Tibial nerve (tissue), 4 donors: ENCODE results near the gene WNT2. TPM values are rescaled to one million over a fixed set of nuclear protein-coding genes. Genes with fewer than 3 reads are reported as not detected.

Experiments
- DNase-seq, 2 donors: peaks; one replicate each; pipeline ENCODE4 v3.0.0-alpha.2; 2019; ENCODE audit warnings: low spot score in 2 of 2
- H3K27ac ChIP-seq, 4 donors: fragments of 200-600 bp; sonication (generic) in 3 of 4; one replicate each; pipeline ENCODE4 v1.5.1; 2017 to 2019; ENCODE audit warnings: mild to moderate bottlenecking in 1 of 4
- H3K27me3 ChIP-seq, 2 donors: fragments of 200-600 bp; sonication (generic) in 1 of 2; one replicate each; pipeline versions ENCODE4 v1.5.1 to v1.6.0; 2017 to 2019
- H3K36me3 ChIP-seq, 3 donors: fragments of 200-600 bp; sonication (generic); one replicate each; pipeline ENCODE4 v1.5.1; 2018 to 2019
- H3K4me1 ChIP-seq, 4 donors: fragments of 200-600 bp; sonication (generic) in 3 of 4; one replicate each; pipeline ENCODE4 v1.5.1; 2017 to 2019
- H3K4me3 ChIP-seq, 4 donors: fragments of 200-600 bp; sonication (generic) in 3 of 4; one replicate each; pipeline ENCODE4 v1.5.1; 2017 to 2019; ENCODE audit warnings: mild to moderate bottlenecking in 1 of 4, moderate library complexity in 1 of 4
- H3K9me3 ChIP-seq, 4 donors: fragments of 200-600 bp; sonication (generic) in 3 of 4; one replicate each; pipeline ENCODE4 v1.5.1; 2017 to 2019
- CTCF ChIP-seq, 5 experiments: fragments of 200-600 bp in 3 of 5; fragments of 450-650 bp in 2 of 5; sonication (generic) in 3 of 5; IDR thresholded peaks; one replicate each; pipeline ENCODE4 v1.5.1; 2016 to 2019; ENCODE audit warnings: antibody characterized with exemption in 5 of 5, mild to moderate bottlenecking in 3 of 5, moderate library complexity in 2 of 5
- EP300 ChIP-seq, 2 donors: sonication (generic); formaldehyde crosslinking; IDR thresholded peaks; one replicate each; pipeline ENCODE4 v1.6.1; 2017; ENCODE audit warnings: antibody characterized with exemption in 2 of 2, mild to moderate bottlenecking in 1 of 2
- POLR2A ChIP-seq, 2 donors: fragments of 450-650 bp; IDR thresholded peaks; one replicate each; pipeline ENCODE4 v1.6.1; 2017; ENCODE audit warnings: antibody characterized with exemption in 2 of 2, mild to moderate bottlenecking in 2 of 2, moderate library complexity in 2 of 2
- WGBS, 2 donors: methylation state at CpG; one replicate each; pipeline ENCODE4 v1.1.5; 2018; 5-methylcytosine and 5-hydroxymethylcytosine counted together
- total RNA-seq, 4 donors: library from RNA; depleted of rRNA; stranded (reverse); fragments of >200 nt; gene quantifications; one replicate each; pipeline ENCODE4 v1.1.0, GENCODE V29; 2016

WNT2 gene
- total RNA-seq, 4 donors from 2014 or later = 0.59 to 1.7 TPM; not detected in 2

- no peaks in the 10 kb centered on the region for H3K36me3 ChIP-seq
- H3K9me3 ChIP-seq = no peaks in the 10 kb centered on the region
- TF ChIP-seq CTCF (IDR thresholded peaks at IDR 0.05) (no peak), POLR2A (IDR thresholded peaks at IDR 0.05) (no peak), EP300 (IDR thresholded peaks at IDR 0.05) (no peak)
- WGBS, 2 donors = 58 to 91% methylated on average over 2 of the region's 2 CpGs
- H3K4me3 ChIP-seq = no peak overlapping the region
- no peaks in the 10 kb centered on the region for H3K4me1 ChIP-seq
- no peak for DNase-seq
- H3K27ac ChIP-seq = no peak overlapping the region
- H3K27me3 ChIP-seq = no peaks in the 10 kb centered on the region
Measured at GRCh38 chr7:117349570-117349969, 26.7 kb upstream of the WNT2 start.

- Histone ChIP-seq H3K27ac (no peak overlapping the region), H3K36me3 (no peaks in the 10 kb centered on the region), H3K27me3 (no peaks in the 10 kb centered on the region), H3K4me1 (no peaks in the 10 kb centered on the region), H3K4me3 (no peak overlapping the region), H3K9me3 (no peaks in the 10 kb centered on the region)
- 85 to 89% methylated on average over 7 of the region's 7 CpGs for WGBS, 2 donors
- DNase-seq = no peak
- TF ChIP-seq EP300 (IDR thresholded peaks at IDR 0.05) (no peak), POLR2A (IDR thresholded peaks at IDR 0.05) (no peak), CTCF (IDR thresholded peaks at IDR 0.05) (no peak)
Measured at GRCh38 chr7:117347962-117348672, 25.3 kb upstream of the WNT2 start.

GRCh38 chr7:117347480-117347879 lies 24.6 kb upstream of the WNT2 start:
- 77 to 88% methylated on average over 6 of the region's 6 CpGs for WGBS, 2 donors
- DNase-seq = no peak
- Histone ChIP-seq H3K36me3 (no peaks in the 10 kb centered on the region), H3K4me1 (no peaks in the 10 kb centered on the region), H3K9me3 (no peaks in the 10 kb centered on the region), H3K27ac (no peak overlapping the region), H3K27me3 (no peaks in the 10 kb centered on the region), H3K4me3 (no peak overlapping the region)
- TF ChIP-seq POLR2A (IDR thresholded peaks at IDR 0.05) (no peak), EP300 (IDR thresholded peaks at IDR 0.05) (no peak), CTCF (IDR thresholded peaks at IDR 0.05) (no peak)

GRCh38 chr7:117346161-117346560 lies 23.3 kb upstream of the WNT2 start:
- Histone ChIP-seq H3K36me3 (no peaks in the 10 kb centered on the region), H3K27me3 (no peaks in the 10 kb centered on the region), H3K27ac (no peak overlapping the region), H3K9me3 (no peaks in the 10 kb centered on the region), H3K4me3 (no peak overlapping the region), H3K4me1 (no peaks in the 10 kb centered on the region)
- DNase-seq = no peak
- TF ChIP-seq EP300 (IDR thresholded peaks at IDR 0.05) = no peak
- TF ChIP-seq POLR2A (IDR thresholded peaks at IDR 0.05) = no peak
- TF ChIP-seq CTCF (IDR thresholded peaks at IDR 0.05) = no peak

- no peaks in the 10 kb centered on the region for H3K27me3 ChIP-seq
- no peak overlapping the region for H3K4me3 ChIP-seq
- no peak overlapping the region for H3K27ac ChIP-seq
- 81 to 83% methylated on average over 1 of the region's 1 CpG for WGBS, 2 donors
- H3K9me3 ChIP-seq = no peaks in the 10 kb centered on the region
- DNase-seq = no peak
- no peaks in the 10 kb centered on the region for H3K36me3 ChIP-seq
- no peaks in the 10 kb centered on the region for H3K4me1 ChIP-seq
- no peak for TF ChIP-seq POLR2A (IDR thresholded peaks at IDR 0.05)
- no peak for TF ChIP-seq CTCF (IDR thresholded peaks at IDR 0.05)
- TF ChIP-seq EP300 (IDR thresholded peaks at IDR 0.05) = no peak
Measured at GRCh38 chr7:117338020-117338419, 15.2 kb upstream of the WNT2 start.
